Stomach (tissue), 9 donors: ENCODE results near the gene LBX1. TPM values are rescaled to one million over a fixed set of nuclear protein-coding genes. Genes with fewer than 3 reads are reported as not detected.

Experiments used
- DNase-seq, 2 donors: peaks; one replicate each; pipeline versions ENCODE4 v3.0.0 to v3.0.0-alpha.2; 2013 to 2019
- H3K27ac ChIP-seq, 5 donors: fragments of 200-600 bp in 4 of 5; sonication (generic) in 4 of 5; one replicate each; pipeline ENCODE4 v1.5.1; 2013 to 2019; ENCODE audit warnings: mild to moderate bottlenecking in 1 of 5, moderate library complexity in 1 of 5
- H3K27me3 ChIP-seq, 3 donors: fragments of 200-600 bp; sonication (generic); one replicate each; pipeline ENCODE4 v1.5.1; 2017 to 2019; ENCODE audit warnings: mixed run types in 1 of 3
- H3K36me3 ChIP-seq, 4 donors: fragments of 200-600 bp; sonication (generic); 1 replicate in 3 of 4; 2 replicates in 1 of 4; pipeline ENCODE4 v1.5.1; 2016 to 2019
- H3K4me1 ChIP-seq, 4 donors: fragments of 200-600 bp; sonication (generic); one replicate each; pipeline ENCODE4 v1.5.1; 2016 to 2019
- H3K4me3 ChIP-seq, 4 donors: fragments of 200-600 bp; sonication (generic) in 3 of 4; one replicate each; pipeline ENCODE4 v1.5.1; 2016 to 2019; ENCODE audit warnings: mild to moderate bottlenecking in 1 of 4
- H3K9me3 ChIP-seq, 4 donors: fragments of 200-600 bp; sonication (generic); one replicate each; pipeline ENCODE4 v1.5.1; 2016 to 2019
- CTCF ChIP-seq, 7 experiments: fragments of 450-650 bp in 4 of 7; fragments of 200-600 bp in 3 of 7; sonication (generic) in 3 of 7; IDR thresholded peaks; one replicate each; pipeline ENCODE4 v1.5.1; 2016 to 2019; ENCODE audit warnings: antibody characterized with exemption in 7 of 7, control low read depth in 2 of 7, mild to moderate bottlenecking in 1 of 7
- EP300 ChIP-seq: sonication (generic); formaldehyde crosslinking; IDR thresholded peaks from one replicate; pipeline ENCODE4 v1.6.1; 2017; ENCODE audit warnings: antibody characterized with exemption
- POLR2A ChIP-seq, 4 donors: fragments of 450-650 bp; IDR thresholded peaks; one replicate each; pipeline ENCODE4 v1.6.1; 2016; ENCODE audit warnings: antibody characterized with exemption in 4 of 4, control low read depth in 2 of 4, mild to moderate bottlenecking in 1 of 4, moderate library complexity in 1 of 4
- POLR2AphosphoS5 ChIP-seq, 3 donors: sonication (generic); formaldehyde crosslinking; IDR thresholded peaks; one replicate each; pipeline ENCODE4 v1.6.1; 2016; ENCODE audit warnings: antibody characterized with exemption in 3 of 3
- WGBS, 5 donors: extraction: QIAGEN DNeasy Blood & Tissue Kit in 3 of 5; methylation state at CpG; one replicate each; pipeline versions ENCODE4 v1.1.5 to v1.1.7; 2013 to 2018; 5-methylcytosine and 5-hydroxymethylcytosine counted together
- intact Hi-C: fragments of 100-400 bp; cut with DNase I; formaldehyde crosslinking; loops from one replicate; pipeline ENCODE4 v1.15.1; 2023; ENCODE audit warnings: low total_unique reads
- polyA plus RNA-seq, 3 donors: library from polyadenylated mRNA; stranded (reverse); fragments of 200-250 nt; gene quantifications; one replicate each; pipeline ENCODE4 v1.2.3, GENCODE V29; 2013
- total RNA-seq, 5 donors: library from RNA; depleted of rRNA; stranded (reverse); fragments of >200 nt; gene quantifications; one replicate each; pipeline versions ENCODE4 v1.1.0 to v1.2.3, GENCODE V29; 2014 to 2016
- donor health status: healthy with polysubstance abuse.
- donor health status: Bipolar disorder and iron deficiency.
- donor health status: healthy.

Gene LBX1
- total and polyA plus RNA-seq, 8 donors: not detected

GRCh38 chr10:101241840-101242707, 12.8 kb upstream of the LBX1 start:
- intact Hi-C loops: no loop called here

GRCh38 chr10:101238732-101239105, 9.5 kb upstream of the LBX1 start:
- Histone ChIP-seq H3K27me3 (peaks cover 34 to 100% (median 75%) of the 10 kb centered on the region in 3 donors), H3K4me3 (no peak overlapping the region), H3K9me3 (peaks cover 0 to 8% (median 0%) of the 10 kb centered on the region in 4 donors), H3K4me1 (peaks cover 8 to 30% (median 16%) of the 10 kb centered on the region in 4 donors), H3K36me3 (no peaks in the 10 kb centered on the region), H3K27ac (no peak overlapping the region)
- DNase-seq: peak in 1 of 2 donors; percentile 59
- intact Hi-C loops: no loop called here
- 5 to 15% (median 7%) methylated on average over 20 to 24 of the region's 24 CpGs for WGBS, 5 donors
- no peak for TF ChIP-seq EP300
- TF ChIP-seq CTCF (IDR thresholded peaks at IDR 0.05): peak in 4 of 7 experiments; percentile 26 to 49 (median 32)
- no peak for TF ChIP-seq POLR2AphosphoS5 (IDR thresholded peaks at IDR 0.05)
- TF ChIP-seq POLR2A (IDR thresholded peaks at IDR 0.05): no peak

More at GRCh38 chr10:101241840-101242707, 12.8 kb upstream of the LBX1 start:
- H3K36me3 ChIP-seq: no peaks in the 10 kb centered on the region
- DNase-seq: no peak
- H3K27ac ChIP-seq: no peak overlapping the region
- H3K9me3 ChIP-seq: peaks cover 0 to 1% (median 0%) of the 10 kb centered on the region in 4 donors
- TF ChIP-seq CTCF (IDR thresholded peaks at IDR 0.05) (no peak), POLR2A (IDR thresholded peaks at IDR 0.05) (no peak)
- H3K4me1 ChIP-seq: peaks cover 0 to 24% (median 5%) of the 10 kb centered on the region in 4 donors
- H3K27me3 ChIP-seq: peaks cover 17 to 99% (median 55%) of the 10 kb centered on the region in 3 donors
- 87 to 94% (median 91%) methylated on average over 15 to 21 of the region's 21 CpGs for WGBS, 5 donors
- H3K4me3 ChIP-seq: no peak overlapping the region

GRCh38 chr10:101237982-101238731, 8.9 kb upstream of the LBX1 start:
- Histone ChIP-seq H3K4me1 (peaks cover 8 to 30% (median 16%) of the 10 kb centered on the region in 4 donors), H3K27me3 (peaks cover 34 to 100% (median 80%) of the 10 kb centered on the region in 3 donors), H3K4me3 (no peak overlapping the region), H3K27ac (no peak overlapping the region), H3K36me3 (no peaks in the 10 kb centered on the region), H3K9me3 (peaks cover 0 to 8% (median 0%) of the 10 kb centered on the region in 4 donors)
- no peak for DNase-seq
- intact Hi-C loops: no loop called here
- 11 to 18% (median 16%) methylated on average over 28 to 31 of the region's 31 CpGs for WGBS, 5 donors
- no peak for TF ChIP-seq POLR2A (IDR thresholded peaks at IDR 0.05)
- no peak for TF ChIP-seq CTCF (IDR thresholded peaks at IDR 0.05)
- TF ChIP-seq EP300: no peak
- peak in 1 of 3 donors; percentile 23 for TF ChIP-seq POLR2AphosphoS5 (IDR thresholded peaks at IDR 0.05)
